Osteoblast (primary cell): Measurements from ENCODE around the gene WNT1. TPM values are rescaled to one million over a fixed set of nuclear protein-coding genes. Genes with fewer than 3 reads are reported as not detected.
A peak's percentile ranks its signal among the peaks of the same experiment; 100 is the strongest.

Source experiments
- DNase-seq: peaks from one replicate; pipeline ENCODE4 v3.0.0; 2011; ENCODE audit warnings: low spot score, mixed read lengths; ENCODE audit not compliant: insufficient read length; ENCODE audit errors: missing footprints
- H2AFZ ChIP-seq: 2 replicates; pipeline ENCODE4 v1.6.0; 2011; ENCODE audit warnings: mild to moderate bottlenecking, low read length
- H3K27ac ChIP-seq: 2 replicates; pipeline ENCODE4 v1.5.1; 2011; ENCODE audit warnings: mild to moderate bottlenecking, low read depth, low read length, moderate library complexity
- H3K27me3 ChIP-seq: 2 replicates; pipeline ENCODE4 v1.6.0; 2012; ENCODE audit warnings: mild to moderate bottlenecking, control low read depth, inconsistent platforms, low read length, moderate library complexity; ENCODE audit not compliant: insufficient read depth
- H3K36me3 ChIP-seq: 2 replicates; pipeline ENCODE4 v1.5.1; 2011; ENCODE audit warnings: mild to moderate bottlenecking, low read length, control low read depth, moderate library complexity; ENCODE audit not compliant: insufficient read depth
- H3K4me1 ChIP-seq: 2 replicates; pipeline ENCODE4 v1.5.1; 2011; ENCODE audit warnings: mild to moderate bottlenecking, low read length, control low read depth, moderate library complexity; ENCODE audit not compliant: insufficient read depth
- H3K4me2 ChIP-seq: 2 replicates; pipeline ENCODE4 v1.6.0; 2011; ENCODE audit warnings: mild to moderate bottlenecking, low read length; ENCODE audit not compliant: insufficient read depth
- H3K4me3 ChIP-seq: fragments of 200-600 bp; sonication (generic); 3 replicates; pipeline ENCODE4 v1.5.1; 2012; ENCODE audit warnings: mild to moderate bottlenecking, low read length, inconsistent platforms; ENCODE audit not compliant: insufficient read depth
- H3K79me2 ChIP-seq: 2 replicates; pipeline ENCODE4 v1.6.0; 2012; ENCODE audit warnings: mild to moderate bottlenecking, low read length, control low read depth, inconsistent platforms; ENCODE audit not compliant: insufficient read depth
- H3K9me3 ChIP-seq: 2 replicates; pipeline ENCODE4 v1.5.1; 2011; ENCODE audit warnings: low read depth, low read length, control low read depth
- H4K20me1 ChIP-seq: 2 replicates; pipeline ENCODE4 v1.6.0; 2012; ENCODE audit warnings: mild to moderate bottlenecking, low read length, control low read depth; ENCODE audit not compliant: insufficient read depth
- total RNA-seq: library from RNA; depleted of rRNA; stranded (reverse); fragments of >200 nt; gene quantifications from 2 replicates; pipeline ENCODE4 v1.2.3, GENCODE V29; 2012
- TF ChIP-seq, protein P1 (sequence below): IDR thresholded peaks from 2 replicates; pipeline ENCODE4 v1.5.1; 2011; ENCODE audit warnings: mild to moderate bottlenecking, low read depth, low read length, moderate library complexity; ENCODE audit errors: extremely low read depth

Gene WNT1
- total RNA-seq, 1 donor, result not detected

DNA sequence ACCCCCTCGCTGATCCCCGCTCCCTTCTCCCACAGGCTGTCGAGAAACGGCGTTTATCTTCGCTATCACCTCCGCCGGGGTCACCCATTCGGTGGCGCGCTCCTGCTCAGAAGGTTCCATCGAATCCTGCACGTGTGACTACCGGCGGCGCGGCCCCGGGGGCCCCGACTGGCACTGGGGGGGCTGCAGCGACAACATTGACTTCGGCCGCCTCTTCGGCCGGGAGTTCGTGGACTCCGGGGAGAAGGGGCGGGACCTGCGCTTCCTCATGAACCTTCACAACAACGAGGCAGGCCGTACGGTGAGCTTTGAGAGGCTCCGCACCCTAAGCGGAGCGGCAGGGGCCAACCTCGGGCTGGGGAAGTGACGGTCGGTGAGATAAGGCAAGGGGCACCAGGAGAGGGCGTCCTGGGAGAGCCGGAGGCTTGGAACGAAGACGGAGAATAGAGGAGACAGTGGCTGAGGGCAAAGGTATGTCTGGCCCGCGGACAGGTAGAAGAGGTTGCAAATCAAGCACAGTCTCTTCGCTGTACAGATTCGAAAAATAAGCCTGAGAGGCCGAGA, 2.3 kb downstream of the WNT1 start:
- Histone ChIP-seq H3K4me2 (no peak overlapping the region), H3K27me3 (peaks cover 71% of the 10 kb centered on the region), H3K9me3 (no peaks in the 10 kb centered on the region), H3K36me3 (no peaks in the 10 kb centered on the region), H2AFZ (no peak overlapping the region), H3K27ac (no peak overlapping the region), H4K20me1 (no peaks in the 10 kb centered on the region), H3K4me1 (peaks cover 19% of the 10 kb centered on the region), H3K4me3 (no peak overlapping the region), H3K79me2 (no peaks in the 10 kb centered on the region)
- TF ChIP-seq, protein P1, sequence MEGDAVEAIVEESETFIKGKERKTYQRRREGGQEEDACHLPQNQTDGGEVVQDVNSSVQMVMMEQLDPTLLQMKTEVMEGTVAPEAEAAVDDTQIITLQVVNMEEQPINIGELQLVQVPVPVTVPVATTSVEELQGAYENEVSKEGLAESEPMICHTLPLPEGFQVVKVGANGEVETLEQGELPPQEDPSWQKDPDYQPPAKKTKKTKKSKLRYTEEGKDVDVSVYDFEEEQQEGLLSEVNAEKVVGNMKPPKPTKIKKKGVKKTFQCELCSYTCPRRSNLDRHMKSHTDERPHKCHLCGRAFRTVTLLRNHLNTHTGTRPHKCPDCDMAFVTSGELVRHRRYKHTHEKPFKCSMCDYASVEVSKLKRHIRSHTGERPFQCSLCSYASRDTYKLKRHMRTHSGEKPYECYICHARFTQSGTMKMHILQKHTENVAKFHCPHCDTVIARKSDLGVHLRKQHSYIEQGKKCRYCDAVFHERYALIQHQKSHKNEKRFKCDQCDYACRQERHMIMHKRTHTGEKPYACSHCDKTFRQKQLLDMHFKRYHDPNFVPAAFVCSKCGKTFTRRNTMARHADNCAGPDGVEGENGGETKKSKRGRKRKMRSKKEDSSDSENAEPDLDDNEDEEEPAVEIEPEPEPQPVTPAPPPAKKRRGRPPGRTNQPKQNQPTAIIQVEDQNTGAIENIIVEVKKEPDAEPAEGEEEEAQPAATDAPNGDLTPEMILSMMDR, result no peak
- peak; percentile 75 for DNase-seq

DNA sequence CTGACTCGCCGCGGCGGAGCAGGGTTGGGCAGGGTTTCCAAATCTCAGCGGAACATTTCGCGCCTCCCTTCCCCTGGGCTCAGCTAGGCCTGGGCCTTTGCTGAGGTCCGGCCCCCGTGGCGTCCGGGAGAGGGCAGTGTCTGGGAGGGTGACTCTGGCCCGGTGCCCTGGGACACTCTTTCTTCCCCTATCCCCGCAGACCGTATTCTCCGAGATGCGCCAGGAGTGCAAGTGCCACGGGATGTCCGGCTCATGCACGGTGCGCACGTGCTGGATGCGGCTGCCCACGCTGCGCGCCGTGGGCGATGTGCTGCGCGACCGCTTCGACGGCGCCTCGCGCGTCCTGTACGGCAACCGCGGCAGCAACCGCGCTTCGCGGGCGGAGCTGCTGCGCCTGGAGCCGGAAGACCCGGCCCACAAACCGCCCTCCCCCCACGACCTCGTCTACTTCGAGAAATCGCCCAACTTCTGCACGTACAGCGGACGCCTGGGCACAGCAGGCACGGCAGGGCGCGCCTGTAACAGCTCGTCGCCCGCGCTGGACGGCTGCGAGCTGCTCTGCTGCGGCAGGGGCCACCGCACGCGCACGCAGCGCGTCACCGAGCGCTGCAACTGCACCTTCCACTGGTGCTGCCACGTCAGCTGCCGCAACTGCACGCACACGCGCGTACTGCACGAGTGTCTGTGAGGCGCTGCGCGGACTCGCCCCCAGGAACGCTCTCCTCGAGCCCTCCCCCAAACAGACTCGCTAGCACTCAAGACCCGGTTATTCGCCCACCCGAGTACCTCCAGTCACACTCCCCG, 3.0 kb downstream of the WNT1 start:
- Histone ChIP-seq H3K27ac (no peak overlapping the region), H2AFZ (no peak overlapping the region), H3K27me3 (peaks cover 77% of the 10 kb centered on the region), H3K79me2 (no peaks in the 10 kb centered on the region), H3K36me3 (no peaks in the 10 kb centered on the region), H3K4me2 (peak overlapping the region; percentile 4), H3K9me3 (no peaks in the 10 kb centered on the region), H3K4me1 (peaks cover 19% of the 10 kb centered on the region), H3K4me3 (peak overlapping the region; percentile 4), H4K20me1 (no peaks in the 10 kb centered on the region)
- TF ChIP-seq, protein P1, result peak; percentile 12
- peak; percentile 91 for DNase-seq

DNA sequence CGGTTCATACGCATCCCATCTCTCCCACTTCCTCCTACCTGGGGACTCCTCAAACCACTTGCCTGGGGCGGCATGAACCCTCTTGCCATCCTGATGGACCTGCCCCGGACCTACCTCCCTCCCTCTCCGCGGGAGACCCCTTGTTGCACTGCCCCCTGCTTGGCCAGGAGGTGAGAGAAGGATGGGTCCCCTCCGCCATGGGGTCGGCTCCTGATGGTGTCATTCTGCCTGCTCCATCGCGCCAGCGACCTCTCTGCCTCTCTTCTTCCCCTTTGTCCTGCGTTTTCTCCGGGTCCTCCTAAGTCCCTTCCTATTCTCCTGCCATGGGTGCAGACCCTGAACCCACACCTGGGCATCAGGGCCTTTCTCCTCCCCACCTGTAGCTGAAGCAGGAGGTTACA, 3.6 kb downstream of the WNT1 start:
- no peak overlapping the region for H3K4me3 ChIP-seq
- peak; percentile 72 for DNase-seq
- peaks cover 80% of the 10 kb centered on the region for H3K27me3 ChIP-seq
- TF ChIP-seq, protein P1, result no peak
- no peaks in the 10 kb centered on the region for H4K20me1 ChIP-seq
- no peaks in the 10 kb centered on the region for H3K36me3 ChIP-seq
- H3K79me2 ChIP-seq, result no peaks in the 10 kb centered on the region
- no peak overlapping the region for H2AFZ ChIP-seq
- H3K4me2 ChIP-seq, result no peak overlapping the region
- H3K27ac ChIP-seq, result no peak overlapping the region
- H3K9me3 ChIP-seq, result no peaks in the 10 kb centered on the region
- peaks cover 19% of the 10 kb centered on the region for H3K4me1 ChIP-seq

DNA sequence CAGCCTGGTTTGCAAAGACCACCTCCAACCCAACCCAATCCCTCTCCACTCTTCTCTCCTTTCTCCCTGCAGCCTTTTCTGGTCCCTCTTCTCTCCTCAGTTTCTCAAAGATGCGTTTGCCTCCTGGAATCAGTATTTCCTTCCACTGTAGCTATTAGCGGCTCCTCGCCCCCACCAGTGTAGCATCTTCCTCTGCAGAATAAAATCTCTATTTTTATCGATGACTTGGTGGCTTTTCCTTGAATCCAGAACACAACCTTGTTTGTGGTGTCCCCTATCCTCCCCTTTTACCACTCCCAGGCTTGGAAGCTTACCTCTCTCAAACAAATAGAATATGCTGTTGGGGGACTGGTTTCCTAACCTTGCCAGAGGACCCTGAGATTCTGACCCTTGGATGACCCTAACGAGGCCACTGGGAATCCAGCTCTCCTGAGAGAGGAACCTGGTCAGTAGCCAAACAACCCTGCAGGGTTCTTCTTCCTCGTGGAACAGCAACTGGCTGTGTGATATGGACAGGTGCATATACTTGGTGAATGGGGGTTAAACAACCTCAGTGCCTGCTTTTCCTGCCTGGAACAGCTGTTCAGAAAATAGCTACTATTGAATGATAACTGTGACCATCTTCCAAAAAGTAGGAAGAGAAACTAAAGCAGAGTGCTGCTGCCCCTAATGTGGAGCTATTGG, 4.4 kb downstream of the WNT1 start:
- Histone ChIP-seq H3K79me2 (no peaks in the 10 kb centered on the region), H3K9me3 (no peaks in the 10 kb centered on the region), H4K20me1 (no peaks in the 10 kb centered on the region), H3K4me3 (no peak overlapping the region), H2AFZ (no peak overlapping the region), H3K4me1 (peaks cover 12% of the 10 kb centered on the region), H3K4me2 (no peak overlapping the region), H3K27me3 (peaks cover 87% of the 10 kb centered on the region), H3K27ac (no peak overlapping the region), H3K36me3 (no peaks in the 10 kb centered on the region)
- TF ChIP-seq, protein P1, result no peak
- DNase-seq, result peak; percentile 82
